Kidney capillary endothelial cell (primary cell): ENCODE measurements around the gene TMCC1.
"Not testable (repeated sequence)": the region's sequence is repeated elsewhere in the genome, so short reads cannot be mapped to it uniquely, and the experiment has no call there.

Source experiments
- DNase-seq: peaks from one replicate; pipeline ENCODE4 v3.0.0-alpha.2; 2018; ENCODE audit warnings: low spot score

Gene TMCC1

GRCh38 chr3:129773691-129774663 is 119.5 kb downstream of the TMCC1 start:
- DNase-seq: no peak

GRCh38 chr3:129770604-129771003 is 122.9 kb downstream of the TMCC1 start:
- DNase-seq: no peak

GRCh38 chr3:129769616-129770015 is 123.9 kb downstream of the TMCC1 start:
- no peak for DNase-seq

- DNase-seq: no peak
Measured at GRCh38 chr3:129768728-129769127, 124.8 kb downstream of the TMCC1 start.

- DNase-seq: no peak
Measured at GRCh38 chr3:129766135-129766534, 127.4 kb downstream of the TMCC1 start.

- no peak for DNase-seq
Measured at GRCh38 chr3:129764090-129764489, 129.4 kb downstream of the TMCC1 start.

- no peak for DNase-seq
Measured at GRCh38 chr3:129758785-129759320, 134.7 kb downstream of the TMCC1 start.

GRCh38 chr3:129758306-129758705 is 135.2 kb downstream of the TMCC1 start:
- DNase-seq: no peak

- DNase-seq: no peak
Measured at GRCh38 chr3:129756871-129757270, 136.6 kb downstream of the TMCC1 start.

GRCh38 chr3:129751105-129751504 is 142.4 kb downstream of the TMCC1 start:
- DNase-seq: not testable (repeated sequence)

- DNase-seq: no peak
Measured at GRCh38 chr3:129749692-129750091, 143.8 kb downstream of the TMCC1 start.

- no peak for DNase-seq
Measured at GRCh38 chr3:129747992-129748391, 145.5 kb downstream of the TMCC1 start.

GRCh38 chr3:129747136-129747535 is 146.4 kb downstream of the TMCC1 start:
- DNase-seq: no peak

- no peak for DNase-seq
Measured at GRCh38 chr3:129746629-129747028, 146.9 kb downstream of the TMCC1 start.

GRCh38 chr3:129745253-129745652 is 148.3 kb downstream of the TMCC1 start:
- DNase-seq: no peak

- DNase-seq: no peak
Measured at GRCh38 chr3:129741794-129742193, 151.7 kb downstream of the TMCC1 start.

GRCh38 chr3:129740090-129740489 is 153.4 kb downstream of the TMCC1 start:
- DNase-seq: no peak

GRCh38 chr3:129739634-129740033 is 153.9 kb downstream of the TMCC1 start:
- DNase-seq: no peak

- no peak for DNase-seq
Measured at GRCh38 chr3:129738172-129738571, 155.3 kb downstream of the TMCC1 start.

GRCh38 chr3:129736070-129736469 is 157.4 kb downstream of the TMCC1 start:
- DNase-seq: no peak

GRCh38 chr3:129735638-129736037 is 157.9 kb downstream of the TMCC1 start:
- DNase-seq: no peak

GRCh38 chr3:129734449-129734848 is 159.1 kb downstream of the TMCC1 start:
- DNase-seq: no peak

GRCh38 chr3:129732200-129732876 is 161.2 kb downstream of the TMCC1 start:
- no peak for DNase-seq
